Midbrain (tissue), 1 donor: Measurements from ENCODE around the gene HORMAD2.

Experiments used
- DNase-seq: peaks from one replicate; lab custom pipeline; 2025; lab: John Stamatoyannopoulos, UW

Gene HORMAD2

GRCh38 chr22:30113494-30113893 is 33.2 kb downstream of the HORMAD2 start:
- DNase-seq, result no peak

- DNase-seq, result no peak
Observed at GRCh38 chr22:30114361-30114760, 34.1 kb downstream of the HORMAD2 start.

- no peak for DNase-seq
Observed at GRCh38 chr22:30115705-30116104, 35.4 kb downstream of the HORMAD2 start.

GRCh38 chr22:30116362-30117117 is 36.3 kb downstream of the HORMAD2 start:
- no peak for DNase-seq

GRCh38 chr22:30117256-30117655 is 37.0 kb downstream of the HORMAD2 start:
- no peak for DNase-seq

- DNase-seq, result no peak
Observed at GRCh38 chr22:30118291-30118690, 38.0 kb downstream of the HORMAD2 start.

- no peak for DNase-seq
Observed at GRCh38 chr22:30121960-30122359, 41.7 kb downstream of the HORMAD2 start.

- DNase-seq, result no peak
Observed at GRCh38 chr22:30123463-30123862, 43.2 kb downstream of the HORMAD2 start.

- no peak for DNase-seq
Observed at GRCh38 chr22:30127749-30128166, 47.5 kb downstream of the HORMAD2 start.

GRCh38 chr22:30128511-30128910 is 48.2 kb downstream of the HORMAD2 start:
- DNase-seq, result no peak

- DNase-seq, result no peak
Observed at GRCh38 chr22:30129636-30130035, 49.4 kb downstream of the HORMAD2 start.

- no peak for DNase-seq
Observed at GRCh38 chr22:30132290-30132996, 52.2 kb downstream of the HORMAD2 start.

- no peak for DNase-seq
Observed at GRCh38 chr22:30140414-30140813, 60.1 kb downstream of the HORMAD2 start.

- DNase-seq, result no peak
Observed at GRCh38 chr22:30143265-30143664, 63.0 kb downstream of the HORMAD2 start.

- DNase-seq, result no peak
Observed at GRCh38 chr22:30144391-30144790, 64.1 kb downstream of the HORMAD2 start.

- DNase-seq, result no peak
Observed at GRCh38 chr22:30150212-30150611, 69.9 kb downstream of the HORMAD2 start.

- no peak for DNase-seq
Observed at GRCh38 chr22:30158277-30158676, 78.0 kb downstream of the HORMAD2 start.

- DNase-seq, result no peak
Observed at GRCh38 chr22:30158744-30159500, 78.7 kb downstream of the HORMAD2 start.

- no peak for DNase-seq
Observed at GRCh38 chr22:30159561-30160353, 79.5 kb downstream of the HORMAD2 start.

GRCh38 chr22:30161051-30161469 is 80.8 kb downstream of the HORMAD2 start:
- no peak for DNase-seq

GRCh38 chr22:30167296-30167695 is 87.0 kb downstream of the HORMAD2 start:
- no peak for DNase-seq

GRCh38 chr22:30167734-30168133 is 87.5 kb downstream of the HORMAD2 start:
- no peak for DNase-seq
